ENCODE data around the gene ANAPC5. TPM values are rescaled to one million over a fixed set of nuclear protein-coding genes. Genes with fewer than 3 reads are reported as not detected.
A peak's percentile ranks its signal among the peaks of the same experiment; 100 is the strongest.

ANAPC5 gene
- polyA plus RNA-seq, 3 donors = 67.3 to 161 (median 114) TPM

GRCh38 chr12:121352682-121353018 is 439 bp upstream of the ANAPC5 start:
- peak overlapping the region; percentile 92 for H3K9ac ChIP-seq (ENCODE audit: insufficient read depth, low read length, poor library complexity, severe bottlenecking)
- intact Hi-C loops (cut with micrococcal nuclease) = loop anchor here in 1 of 2 donors (5.0 kb wide), 1 partner anchor 45 kb away; no protein-coding TSS in a partner anchor
- peaks cover 14% of the 10 kb centered on the region for H4K20me1 ChIP-seq (ENCODE audit: insufficient read depth, low read length)
- no peaks in the 10 kb centered on the region for H3K9me3 ChIP-seq (replicated peaks in 1 of 2; ENCODE audit: control insufficient read depth in 1 of 2, insufficient read depth in 1 of 2, low read length in 2 of 2)
- no peak for TF ChIP-seq CTCF (IDR thresholded peaks at IDR 0.05)
- WGBS (ENCODE audit: insufficient coverage) = no CpG with 5 or more reads among the region's 12 CpGs
- Mint-ChIP-seq H3K4me1 (peaks cover 23% of the 10 kb centered on the region), H3K36me3 (peaks cover 4 to 12% of the 10 kb centered on the region in 2 donors), H3K27me3 (ENCODE audit: low read depth in 3 of 3) (peaks cover 2 to 4% (median 3%) of the 10 kb centered on the region in 3 donors), H3K4me3 (peak overlapping the region; percentile 93 to 99), H3K9me3 (no peaks in the 10 kb centered on the region), H3K27ac (peak overlapping the region; percentile 95 to 98 (median 97))
- H3K27me3 ChIP-seq (ENCODE audit: control insufficient read depth in 2 of 2, insufficient read depth in 2 of 2, low read length in 2 of 2) = no peaks in the 10 kb centered on the region
- H3K36me3 ChIP-seq (replicated peaks in 1 of 2; ENCODE audit: control insufficient read depth in 1 of 2, insufficient read depth in 2 of 2, low read length in 2 of 2) = peaks cover 2 to 7% of the 10 kb centered on the region in 2 donors
- H2AFZ ChIP-seq (ENCODE audit: insufficient read depth, low read depth, low read length, poor library complexity, severe bottlenecking) = peak overlapping the region; percentile 100
- no peak for DNase-seq
- peak overlapping the region; percentile 76 to 99 (median 87) for H3K4me3 ChIP-seq (replicated peaks in 1 of 3; ENCODE audit: low read depth in 2 of 3, low read length in 3 of 3)
- H3K27ac ChIP-seq (ENCODE audit: low read depth in 1 of 2, low read length in 2 of 2) = peak overlapping the region; percentile 88 to 96
- peaks cover 18 to 21% of the 10 kb centered on the region in 2 donors for H3K4me1 ChIP-seq (ENCODE audit: control insufficient read depth in 1 of 2, insufficient read depth in 2 of 2, low read length in 2 of 2)
- peak overlapping the region; percentile 97 for H3K4me2 ChIP-seq (replicated peaks; ENCODE audit: extremely low read depth, low read length, poor library complexity, severe bottlenecking)
- peaks cover 42% of the 10 kb centered on the region for H3K79me2 ChIP-seq (ENCODE audit: insufficient read depth, low read length)

DNA sequence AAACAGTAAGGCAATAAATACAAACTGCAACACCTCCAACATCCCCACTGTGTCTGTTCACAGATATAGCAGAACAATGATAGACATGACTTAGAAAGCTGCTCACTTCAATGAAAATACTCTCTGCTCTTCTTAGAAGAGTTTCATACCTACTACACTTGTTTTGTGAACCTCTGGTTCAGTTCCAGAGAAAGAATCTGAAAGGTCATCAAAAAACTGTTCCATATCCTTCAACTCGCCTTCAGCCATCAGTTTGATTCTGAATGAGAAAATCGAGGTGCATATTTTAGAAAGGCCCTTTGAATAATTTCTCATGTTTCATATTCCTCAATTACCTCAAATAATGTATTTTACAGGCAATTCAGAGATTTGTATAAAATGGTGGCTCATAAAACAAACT is 5.5 kb downstream of the ANAPC5 start:
- Mint-ChIP-seq H3K27ac (no peak overlapping the region), H3K4me3 (no peak overlapping the region), H3K4me1 (peaks cover 16% of the 10 kb centered on the region), H3K36me3 (peaks cover 53 to 71% of the 10 kb centered on the region in 2 donors), H3K9me3 (no peaks in the 10 kb centered on the region), H3K27me3 (ENCODE audit: low read depth in 3 of 3) (no peaks in the 10 kb centered on the region)
- Histone ChIP-seq H3K27ac (ENCODE audit: low read depth in 1 of 2, low read length in 2 of 2) (no peak overlapping the region), H3K36me3 (replicated peaks in 1 of 2; ENCODE audit: control insufficient read depth in 1 of 2, insufficient read depth in 2 of 2, low read length in 2 of 2) (peaks cover 53 to 65% of the 10 kb centered on the region in 2 donors), H2AFZ (ENCODE audit: insufficient read depth, low read depth, low read length, poor library complexity, severe bottlenecking) (no peak overlapping the region), H3K4me3 (replicated peaks in 1 of 3; ENCODE audit: low read depth in 2 of 3, low read length in 3 of 3) (no peak overlapping the region), H4K20me1 (ENCODE audit: insufficient read depth, low read length) (peaks cover 23% of the 10 kb centered on the region), H3K79me2 (ENCODE audit: insufficient read depth, low read length) (peaks cover 68% of the 10 kb centered on the region), H3K9me3 (replicated peaks in 1 of 2; ENCODE audit: control insufficient read depth in 1 of 2, insufficient read depth in 1 of 2, low read length in 2 of 2) (no peaks in the 10 kb centered on the region), H3K9ac (ENCODE audit: insufficient read depth, low read length, poor library complexity, severe bottlenecking) (no peak overlapping the region), H3K4me1 (ENCODE audit: control insufficient read depth in 1 of 2, insufficient read depth in 2 of 2, low read length in 2 of 2) (peaks cover 13 to 15% of the 10 kb centered on the region in 2 donors), H3K4me2 (replicated peaks; ENCODE audit: extremely low read depth, low read length, poor library complexity, severe bottlenecking) (no peak overlapping the region), H3K27me3 (ENCODE audit: control insufficient read depth in 2 of 2, insufficient read depth in 2 of 2, low read length in 2 of 2) (no peaks in the 10 kb centered on the region)
- TF ChIP-seq CTCF (IDR thresholded peaks at IDR 0.05) = no peak
- intact Hi-C loops (cut with micrococcal nuclease) = loop anchor here in 1 of 2 donors (10.0 kb wide), 1 partner anchor 48 kb away; no protein-coding TSS in a partner anchor
- no CpG with 5 or more reads among the region's 2 CpGs for WGBS (ENCODE audit: insufficient coverage)
- no peak for DNase-seq
